ENCODE results near the gene FREM2. TPM values are rescaled to one million over a fixed set of nuclear protein-coding genes. Genes with fewer than 3 reads are reported as not detected.
A peak's percentile ranks its signal among the peaks of the same experiment; 100 is the strongest.

Gene FREM2
- total and polyA plus RNA-seq, 8 donors: 1.4 to 9.8 (median 6.3) TPM

DNA sequence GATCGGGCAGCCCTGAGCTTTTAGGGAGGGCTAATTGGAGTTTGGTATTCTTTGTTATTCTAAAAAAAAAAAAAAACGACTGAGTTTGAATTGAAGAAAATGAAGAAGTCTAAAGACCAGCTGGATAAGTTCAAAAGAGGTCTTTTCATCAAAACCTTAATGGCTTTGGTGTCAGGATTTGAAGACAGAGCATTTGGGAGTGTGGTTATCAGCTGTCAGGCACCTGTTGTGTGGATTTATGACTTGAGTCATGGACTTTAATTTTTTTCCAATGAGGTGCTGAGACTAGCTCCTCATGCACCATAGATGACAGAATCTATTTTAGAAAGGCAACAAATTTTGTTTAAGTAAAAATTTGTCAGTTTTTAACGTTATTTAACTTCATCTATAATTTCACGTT, 72.5 kb downstream of the FREM2 start:
- TF ChIP-seq, protein P1, sequence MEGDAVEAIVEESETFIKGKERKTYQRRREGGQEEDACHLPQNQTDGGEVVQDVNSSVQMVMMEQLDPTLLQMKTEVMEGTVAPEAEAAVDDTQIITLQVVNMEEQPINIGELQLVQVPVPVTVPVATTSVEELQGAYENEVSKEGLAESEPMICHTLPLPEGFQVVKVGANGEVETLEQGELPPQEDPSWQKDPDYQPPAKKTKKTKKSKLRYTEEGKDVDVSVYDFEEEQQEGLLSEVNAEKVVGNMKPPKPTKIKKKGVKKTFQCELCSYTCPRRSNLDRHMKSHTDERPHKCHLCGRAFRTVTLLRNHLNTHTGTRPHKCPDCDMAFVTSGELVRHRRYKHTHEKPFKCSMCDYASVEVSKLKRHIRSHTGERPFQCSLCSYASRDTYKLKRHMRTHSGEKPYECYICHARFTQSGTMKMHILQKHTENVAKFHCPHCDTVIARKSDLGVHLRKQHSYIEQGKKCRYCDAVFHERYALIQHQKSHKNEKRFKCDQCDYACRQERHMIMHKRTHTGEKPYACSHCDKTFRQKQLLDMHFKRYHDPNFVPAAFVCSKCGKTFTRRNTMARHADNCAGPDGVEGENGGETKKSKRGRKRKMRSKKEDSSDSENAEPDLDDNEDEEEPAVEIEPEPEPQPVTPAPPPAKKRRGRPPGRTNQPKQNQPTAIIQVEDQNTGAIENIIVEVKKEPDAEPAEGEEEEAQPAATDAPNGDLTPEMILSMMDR (IDR thresholded peaks at IDR 0.05): no peak
- Histone ChIP-seq H3K4me1 (peaks cover 0 to 11% (median 7%) of the 10 kb centered on the region in 3 donors), H3K4me3 (no peak overlapping the region), H3K9me3 (no peaks in the 10 kb centered on the region), H3K27me3 (no peaks in the 10 kb centered on the region), H3K36me3 (no peaks in the 10 kb centered on the region), H3K27ac (no peak overlapping the region)
- ATAC-seq: no peak
- no peak for DNase-seq
- WGBS, 2 donors: 58 to 65% methylated on average over 4 of the region's 4 CpGs
- intact Hi-C loops (cut with DNase I): loop anchor here in 1 of 3 donors (5.0 kb wide), 1 partner anchor 72 kb away; the partner anchor contains the start of gene FREM2
- FAIRE-seq: no peak

DNA sequence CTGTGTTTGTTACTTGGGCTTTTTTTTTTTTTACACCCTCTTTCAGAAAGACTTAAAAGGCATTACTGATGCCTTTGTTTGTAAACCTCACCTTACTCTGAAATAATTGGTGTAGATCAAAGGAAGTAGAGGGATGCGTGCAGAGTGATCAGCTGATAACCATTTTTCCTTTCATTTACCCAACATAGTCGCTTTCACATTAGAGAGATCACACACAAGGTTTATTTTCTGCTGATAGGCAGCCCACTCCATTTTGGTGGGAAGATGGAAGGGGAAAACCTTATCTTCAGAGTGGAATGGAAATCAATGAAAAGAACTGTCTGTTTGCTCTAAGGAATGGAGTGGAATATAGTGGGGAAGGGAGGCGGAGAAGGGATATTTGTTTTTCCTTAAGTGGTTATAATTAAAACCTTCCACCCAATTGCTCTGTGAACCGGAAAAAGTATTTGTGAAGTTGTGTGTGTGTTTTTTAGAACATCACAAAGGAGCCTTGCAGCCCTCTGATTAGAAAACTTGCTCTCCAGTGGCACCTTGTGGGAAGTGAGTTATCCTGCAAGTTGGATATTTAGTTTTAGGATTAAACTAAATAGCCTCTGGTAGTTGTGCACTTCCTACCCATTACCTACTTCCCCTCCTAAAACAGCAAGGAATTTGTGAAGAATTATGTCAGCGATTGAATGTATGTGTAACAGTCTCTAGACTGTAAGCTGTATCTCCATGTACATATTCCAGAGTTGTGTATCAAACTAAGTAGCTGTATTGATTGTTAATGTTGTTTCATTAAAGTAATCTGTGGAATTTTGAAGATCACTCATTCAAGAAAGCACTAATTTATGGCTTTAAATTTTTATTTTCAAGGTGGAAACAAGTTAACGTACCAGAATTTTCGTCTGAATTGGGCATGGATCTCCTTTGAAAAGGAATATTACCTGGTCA, 76.8 kb downstream of the FREM2 start:
- peak; percentile 82 to 95 (median 92) for ATAC-seq
- no peaks in the 10 kb centered on the region for H3K9me3 ChIP-seq
- H3K27me3 ChIP-seq: no peaks in the 10 kb centered on the region
- 10 to 14% methylated on average over 7 of the region's 7 CpGs for WGBS, 2 donors
- no peak overlapping the region for H3K4me3 ChIP-seq
- no peak for FAIRE-seq
- peak in 3 of 6 donors; percentile 22 to 40 (median 36) for DNase-seq
- intact Hi-C loops (cut with DNase I): no loop called here
- H3K36me3 ChIP-seq: no peaks in the 10 kb centered on the region
- peaks cover 0 to 11% (median 8%) of the 10 kb centered on the region in 3 donors for H3K4me1 ChIP-seq
- H3K27ac ChIP-seq: peak overlapping the region in 3 of 4 donors; percentile 32 to 67 (median 48)
- TF ChIP-seq, protein P1 (IDR thresholded peaks at IDR 0.05): peak in 2 of 4 donors; percentile 47 to 49

- Histone ChIP-seq H3K4me1 (peaks cover 0 to 11% (median 8%) of the 10 kb centered on the region in 3 donors), H3K27ac (no peak overlapping the region), H3K27me3 (no peaks in the 10 kb centered on the region), H3K9me3 (no peaks in the 10 kb centered on the region), H3K4me3 (no peak overlapping the region), H3K36me3 (no peaks in the 10 kb centered on the region)
- no peak for FAIRE-seq
- no peak for ATAC-seq
- WGBS, 2 donors: 86 to 88% methylated on average over 2 of the region's 2 CpGs
- TF ChIP-seq, protein P1 (IDR thresholded peaks at IDR 0.05): no peak
- DNase-seq: no peak
- intact Hi-C loops (cut with DNase I): no loop called here
Measured at GRCh38 chr13:38766799-38767198, 79.9 kb downstream of the FREM2 start.

DNA sequence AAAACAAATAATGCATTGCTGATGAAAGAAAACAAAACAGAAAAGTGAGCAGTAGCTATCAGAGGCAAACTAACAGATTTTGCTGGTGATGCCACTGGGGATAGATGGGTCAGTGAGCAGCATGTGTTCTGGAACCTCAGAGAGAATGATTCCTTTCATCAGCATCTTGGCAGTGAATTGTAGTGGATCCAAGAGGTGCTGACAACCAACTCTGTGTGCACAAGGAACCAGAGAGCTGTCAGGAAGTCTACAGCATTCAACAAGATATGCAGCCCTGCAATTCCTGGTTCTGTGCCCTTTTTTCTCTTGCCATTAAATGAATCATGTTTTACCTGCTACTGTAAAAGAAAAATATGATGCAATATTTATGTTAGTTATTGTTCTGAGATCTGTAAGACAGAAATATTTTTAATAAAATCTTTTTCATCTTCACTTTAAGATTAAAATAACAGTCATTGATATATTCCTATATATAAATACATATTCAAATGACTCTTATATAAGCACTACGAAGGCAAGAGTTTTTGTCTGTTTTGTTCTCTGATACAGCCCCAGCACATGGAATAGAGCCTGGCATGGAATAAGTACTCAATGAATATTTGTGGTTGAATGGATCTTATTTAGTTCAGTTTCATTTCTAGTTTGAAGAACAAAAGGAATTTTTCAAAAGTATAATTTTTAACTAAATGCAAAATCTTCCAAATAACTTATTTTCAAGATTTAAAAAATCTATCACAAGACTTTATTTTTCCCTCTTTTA, 80.8 kb downstream of the FREM2 start:
- no peak for FAIRE-seq
- 72 to 77% methylated on average over 1 of the region's 1 CpG for WGBS, 2 donors
- peak in 1 of 4 donors; percentile 57 for ATAC-seq
- Histone ChIP-seq H3K36me3 (no peaks in the 10 kb centered on the region), H3K27me3 (no peaks in the 10 kb centered on the region), H3K4me1 (peaks cover 0 to 11% (median 8%) of the 10 kb centered on the region in 3 donors), H3K4me3 (no peak overlapping the region), H3K9me3 (no peaks in the 10 kb centered on the region), H3K27ac (no peak overlapping the region)
- TF ChIP-seq, protein P1 (IDR thresholded peaks at IDR 0.05): no peak
- no peak for DNase-seq
- intact Hi-C loops (cut with DNase I): no loop called here

Data from pancreas (tissue), 10 donors.